GM19025 (cell line): Measurements from ENCODE around the gene A2M.

Source experiments
- ATAC-seq: cut with Tn5 transposase; IDR thresholded peaks from one replicate; pipeline ENCODE4 v1.9.1; 2021; ENCODE audit warnings: mild to moderate bottlenecking, low read depth, moderate library complexity; ENCODE audit not compliant: unreplicated experiment

Gene A2M

GRCh38 chr12:9123781-9124382, 8.2 kb upstream of the A2M start:
- no peak for ATAC-seq

GRCh38 chr12:9122091-9122609, 6.4 kb upstream of the A2M start:
- no peak for ATAC-seq

GRCh38 chr12:9120487-9121184, 4.9 kb upstream of the A2M start:
- no peak for ATAC-seq

- ATAC-seq: no peak
These were observed 2.4 kb upstream of the A2M start for GRCh38 chr12:9118158-9118557.

GRCh38 chr12:9114946-9115345, 773 bp downstream of the A2M start:
- ATAC-seq: no peak

- ATAC-seq: no peak
These were observed 1.8 kb downstream of the A2M start for GRCh38 chr12:9113987-9114309.

- no peak for ATAC-seq
These were observed 2.3 kb downstream of the A2M start for GRCh38 chr12:9113296-9113986.

- no peak for ATAC-seq
These were observed 3.5 kb downstream of the A2M start for GRCh38 chr12:9112076-9112853.

GRCh38 chr12:9111525-9111924, 4.2 kb downstream of the A2M start:
- ATAC-seq: no peak

- ATAC-seq: no peak
These were observed 5.8 kb downstream of the A2M start for GRCh38 chr12:9109737-9110491.

GRCh38 chr12:9109213-9109522, 6.6 kb downstream of the A2M start:
- ATAC-seq: no peak

- no peak for ATAC-seq
These were observed 7.1 kb downstream of the A2M start for GRCh38 chr12:9108504-9109212.

- ATAC-seq: no peak
These were observed 8.2 kb downstream of the A2M start for GRCh38 chr12:9107542-9107873.

- ATAC-seq: no peak
These were observed 8.8 kb downstream of the A2M start for GRCh38 chr12:9106610-9107541.

- no peak for ATAC-seq
These were observed 9.7 kb downstream of the A2M start for GRCh38 chr12:9106067-9106466.

GRCh38 chr12:9104767-9105423, 10.8 kb downstream of the A2M start:
- no peak for ATAC-seq

GRCh38 chr12:9104087-9104486, 11.6 kb downstream of the A2M start:
- no peak for ATAC-seq

- ATAC-seq: no peak
These were observed 12.5 kb downstream of the A2M start for GRCh38 chr12:9103050-9103849.
